Measurements from ENCODE around the gene ZFAND2A.
"Not testable (repeated sequence)": the region's sequence is repeated elsewhere in the genome, so short reads cannot be mapped to it uniquely, and the experiment has no call there.

The ZFAND2A gene

DNA sequence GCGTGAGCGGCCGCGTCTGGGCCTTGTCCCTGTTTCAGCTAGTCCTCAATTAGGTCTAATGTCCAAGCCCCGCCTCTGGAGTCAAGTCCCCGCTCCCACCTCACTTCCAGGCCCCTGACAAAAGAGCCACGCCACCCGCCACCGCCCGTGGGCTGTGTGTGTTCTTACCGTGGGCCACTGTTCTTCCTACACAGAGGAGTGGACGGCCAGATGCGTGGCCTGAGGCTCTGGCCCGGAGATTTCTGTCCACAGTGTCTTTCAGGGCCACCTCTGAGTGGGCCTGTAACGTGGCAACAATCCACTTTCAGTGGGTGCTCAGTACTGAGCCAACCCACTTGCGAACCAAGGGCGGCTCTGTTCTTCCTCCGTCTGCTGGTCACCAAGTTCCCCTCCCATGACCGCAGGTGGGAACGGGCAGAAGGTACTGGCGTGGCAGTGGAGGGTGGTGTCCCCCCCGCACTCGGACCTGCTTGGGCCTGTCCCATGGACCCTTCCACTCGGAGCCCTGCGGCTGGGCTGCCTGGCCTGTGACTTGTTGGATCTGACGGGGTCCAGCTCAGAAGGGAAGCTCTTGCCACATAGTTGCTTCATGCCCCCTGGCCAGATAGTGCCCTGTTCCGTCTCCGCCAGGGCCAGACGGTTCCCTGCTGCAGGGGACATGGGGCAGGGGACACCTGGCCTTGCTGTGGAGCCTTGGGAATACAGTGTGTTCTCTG, 15.0 kb upstream of the ZFAND2A start:
- no peak for DNase-seq

DNA sequence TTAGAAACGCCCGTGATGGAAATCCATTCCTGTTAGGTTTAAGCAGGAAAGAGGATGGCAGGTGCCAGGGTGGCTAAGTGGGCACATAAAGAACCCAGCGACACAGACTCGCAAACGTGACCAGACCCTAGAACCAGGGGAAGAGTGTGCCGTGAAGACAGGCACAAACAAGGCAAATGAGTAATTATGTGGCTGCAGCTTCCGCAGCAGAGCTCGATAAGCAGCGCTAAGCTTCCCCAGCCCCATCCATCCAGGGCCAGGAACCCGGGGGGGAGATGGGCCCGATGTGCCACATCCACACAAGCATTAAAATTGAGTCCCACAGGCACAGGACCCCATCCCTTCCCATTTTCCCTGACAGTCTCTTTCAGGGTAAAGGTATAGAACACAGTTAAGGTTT, 14.0 kb upstream of the ZFAND2A start:
- DNase-seq, result no peak

DNA sequence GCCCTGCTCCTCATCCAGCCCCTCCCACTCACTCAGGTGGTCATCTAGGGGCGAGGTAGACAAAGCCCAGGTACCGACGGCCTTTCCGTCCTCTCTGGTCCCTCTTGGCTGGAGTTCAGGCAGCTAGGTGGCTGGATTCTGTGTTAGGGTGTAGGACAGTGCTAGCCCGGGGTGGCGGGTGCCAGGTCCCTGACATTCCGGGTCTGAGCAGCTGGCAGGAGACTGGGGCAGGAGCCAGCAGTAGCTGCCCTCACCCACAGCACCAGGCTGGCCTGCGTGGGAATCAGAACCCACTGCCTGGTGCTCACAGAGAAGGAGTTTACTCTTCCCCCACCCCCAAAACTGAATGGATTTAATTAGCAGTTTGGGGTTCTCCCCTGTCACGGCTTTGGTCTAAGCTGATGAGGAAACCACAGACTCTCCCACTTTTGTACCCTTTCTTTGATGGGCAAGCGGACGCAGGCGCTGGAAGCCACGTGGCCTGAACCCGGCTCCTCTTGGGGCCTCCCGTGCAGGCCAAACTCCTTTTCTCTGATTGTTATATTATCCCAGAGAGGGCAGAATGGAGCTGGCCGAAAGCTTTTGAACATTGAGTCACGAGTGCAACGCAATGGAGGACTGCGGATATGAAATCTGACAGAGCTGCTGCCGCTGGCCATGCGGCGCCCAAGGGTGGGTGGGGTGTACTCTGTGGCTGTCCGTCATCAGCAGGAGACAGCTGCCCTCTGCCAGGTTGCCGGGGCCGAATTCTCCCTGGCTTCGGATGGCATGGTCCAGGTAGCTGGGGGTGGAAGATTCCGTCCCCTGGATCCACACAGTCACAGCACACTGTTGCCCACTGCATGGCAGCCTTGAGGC, 12.9 kb upstream of the ZFAND2A start:
- DNase-seq, result no peak

DNA sequence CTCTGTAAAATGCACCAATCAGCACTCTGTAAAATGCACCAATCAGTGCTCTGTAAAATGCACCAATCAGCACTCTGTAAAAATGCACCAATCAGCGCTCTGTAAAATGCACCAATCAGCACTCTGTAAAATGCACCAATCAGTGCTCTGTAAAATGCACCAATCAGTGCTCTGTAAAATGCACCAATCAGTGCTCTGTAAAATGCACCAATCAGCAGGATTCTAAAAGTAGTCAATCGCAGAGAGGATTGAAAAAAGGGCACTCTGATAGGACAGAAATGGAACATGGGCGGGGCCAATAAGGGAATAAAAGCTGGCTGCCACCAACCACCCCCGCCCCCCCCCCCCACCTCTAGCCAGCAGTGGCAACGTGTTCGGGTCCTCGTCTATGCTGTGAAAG, 11.5 kb upstream of the ZFAND2A start:
- not testable (repeated sequence) for DNase-seq

DNA sequence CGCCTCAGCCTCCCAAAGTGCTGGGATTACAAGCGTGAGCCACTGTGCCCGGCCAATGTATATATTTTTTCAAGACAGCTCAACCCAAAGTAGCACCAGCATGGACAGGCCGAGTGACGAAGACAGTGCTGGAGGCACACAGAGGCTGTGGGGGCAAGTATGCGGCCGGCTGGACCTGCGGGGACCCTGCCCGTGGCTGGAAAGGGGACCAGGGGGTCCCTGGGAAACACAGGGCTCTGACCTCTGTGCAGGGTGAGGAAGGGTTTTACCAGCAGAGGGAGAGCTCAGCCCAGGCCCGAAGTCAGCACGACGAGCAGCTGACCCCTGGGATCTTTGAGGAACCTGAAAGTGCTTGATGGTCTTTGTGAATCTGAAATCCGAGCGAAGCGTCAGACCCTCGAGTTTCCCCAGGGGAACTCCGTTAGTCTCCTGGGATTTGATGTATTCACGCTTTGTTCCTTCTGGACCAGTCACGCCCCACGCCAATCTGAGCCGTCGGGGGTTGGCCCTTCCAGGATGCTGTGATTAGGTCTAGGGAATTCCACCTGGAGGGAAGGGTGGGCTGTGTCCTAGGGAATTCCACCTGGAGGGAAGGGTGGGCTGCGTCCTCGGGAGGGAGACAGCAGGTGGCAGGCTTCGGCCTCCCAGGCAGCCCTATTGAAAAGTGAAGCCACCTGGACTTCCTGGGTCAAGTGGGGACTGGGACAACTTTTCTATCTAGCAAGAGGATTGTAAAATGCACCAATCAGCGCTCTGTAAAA, 10.9 kb upstream of the ZFAND2A start:
- DNase-seq, result no peak

DNA sequence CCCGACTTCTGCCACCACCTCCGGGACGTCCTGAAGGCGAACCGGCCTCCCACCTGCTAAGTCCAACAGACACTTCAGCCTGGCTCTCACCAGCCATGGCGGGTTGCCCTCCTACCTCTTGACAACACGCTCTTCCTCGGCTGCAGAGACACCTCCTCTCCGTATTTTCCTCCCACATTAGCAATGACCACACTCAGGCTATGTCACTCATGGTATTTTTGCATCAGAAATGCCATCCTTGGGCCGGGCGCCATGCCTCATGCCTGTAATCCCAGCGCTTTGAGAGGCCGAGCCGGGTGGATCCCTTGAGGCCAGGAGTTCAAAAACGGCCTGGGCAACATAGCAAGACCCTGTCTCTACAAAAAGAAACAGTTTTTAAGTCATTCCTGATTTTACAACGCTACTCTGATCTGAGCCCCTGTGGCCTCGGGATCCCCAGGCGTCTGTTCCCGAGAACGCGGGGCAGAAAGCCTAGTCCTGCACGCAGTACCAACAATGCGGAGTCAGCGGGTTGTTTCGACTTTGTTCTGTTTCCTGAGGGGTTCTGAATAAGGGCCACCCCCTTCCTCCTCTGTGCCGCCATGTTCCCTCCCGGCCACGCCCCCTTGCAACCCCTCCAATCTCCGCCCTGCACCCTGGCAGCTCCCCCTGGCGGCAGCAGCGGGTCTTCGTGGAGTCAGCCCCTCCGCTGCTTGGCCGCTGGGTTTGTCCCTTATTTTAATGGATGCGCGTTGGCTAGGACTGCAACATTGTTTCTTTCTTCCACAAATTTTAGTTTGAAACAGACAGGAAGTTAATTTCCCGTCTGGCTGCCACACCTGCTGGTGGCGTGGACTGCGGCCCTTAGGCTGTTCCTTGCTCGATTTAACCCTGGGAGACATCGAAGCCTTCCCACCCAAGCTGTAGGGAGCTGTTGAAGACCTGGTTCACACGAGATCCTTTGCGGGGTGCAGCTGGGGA, 9.7 kb upstream of the ZFAND2A start:
- DNase-seq, result peak; percentile 84 to 87

DNA sequence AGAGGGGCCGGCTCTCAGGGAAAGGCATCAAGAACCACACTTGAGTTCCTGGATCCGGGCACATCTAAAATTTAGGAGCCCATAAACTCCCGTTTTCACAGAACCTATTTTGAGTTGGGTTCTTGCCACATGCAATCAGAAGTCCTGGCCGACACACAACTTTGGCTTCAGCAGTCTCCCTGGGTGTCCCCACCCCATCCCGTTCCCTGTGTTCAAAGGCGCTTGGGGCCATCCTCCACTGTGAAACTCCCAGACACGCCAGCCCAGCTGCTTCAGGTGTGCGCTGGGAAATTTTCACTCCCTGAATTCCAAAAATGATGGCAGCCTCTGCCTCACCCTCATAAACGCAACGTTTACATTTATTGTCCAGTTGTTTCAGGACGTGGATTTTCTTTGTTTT, 8.4 kb upstream of the ZFAND2A start:
- no peak for DNase-seq

DNA sequence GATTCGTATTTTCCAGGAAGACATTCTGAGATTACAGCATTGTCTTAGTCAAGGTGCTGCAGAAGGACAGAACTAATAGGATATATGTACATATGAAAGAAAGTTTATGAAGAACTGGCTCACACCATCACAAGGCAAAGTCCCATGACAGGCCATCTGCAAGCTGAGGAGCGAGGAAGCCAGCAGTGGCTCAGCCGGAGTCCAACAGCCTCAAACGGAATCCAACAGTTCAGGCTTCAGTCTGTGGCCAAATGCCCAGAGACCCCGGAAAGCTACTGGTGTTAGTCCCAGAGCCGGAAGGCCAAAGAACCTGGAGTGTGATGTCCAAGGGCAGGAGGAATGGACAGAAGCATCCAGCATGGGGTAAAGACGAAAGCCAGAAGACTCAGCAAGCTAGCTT, 4.4 kb upstream of the ZFAND2A start:
- no peak for DNase-seq

DNA sequence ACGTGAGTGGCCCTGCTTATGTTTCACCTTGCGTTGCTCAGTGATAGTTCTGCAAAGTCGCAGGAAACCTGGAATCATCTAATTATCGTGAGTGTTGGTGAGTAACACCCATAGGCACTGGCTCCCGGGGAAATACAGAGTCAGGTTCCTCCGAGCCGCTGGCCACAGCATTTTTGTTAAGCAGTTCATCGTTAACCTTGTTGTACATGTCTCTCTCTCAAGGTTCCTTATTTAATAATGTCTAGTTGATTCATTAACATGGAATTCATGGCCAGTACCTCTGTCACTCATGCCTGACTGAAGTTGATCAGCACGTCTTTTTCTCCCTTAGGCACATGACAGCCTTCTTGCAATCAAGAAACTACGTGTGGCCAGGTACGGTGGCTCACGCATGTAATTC, 3.1 kb upstream of the ZFAND2A start:
- DNase-seq, result no peak

DNA sequence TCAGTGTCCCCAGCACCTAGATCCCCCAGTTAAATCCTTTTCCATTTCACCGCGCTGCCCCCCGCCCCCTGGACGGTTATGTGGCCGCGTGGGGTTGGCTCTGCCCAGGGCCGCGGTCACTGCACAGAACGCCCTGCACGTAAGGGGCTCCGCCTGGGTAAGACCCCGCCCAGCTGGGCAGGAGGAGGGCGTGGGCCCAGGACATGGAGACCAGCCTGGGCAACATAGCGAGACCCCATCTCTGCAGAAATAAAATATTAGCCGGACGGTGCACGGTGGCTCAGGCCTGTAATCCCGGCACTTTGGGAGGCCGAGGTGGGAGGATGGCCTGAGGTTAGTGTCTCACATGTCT, 650 bp upstream of the ZFAND2A start:
- DNase-seq, result no peak

DNA sequence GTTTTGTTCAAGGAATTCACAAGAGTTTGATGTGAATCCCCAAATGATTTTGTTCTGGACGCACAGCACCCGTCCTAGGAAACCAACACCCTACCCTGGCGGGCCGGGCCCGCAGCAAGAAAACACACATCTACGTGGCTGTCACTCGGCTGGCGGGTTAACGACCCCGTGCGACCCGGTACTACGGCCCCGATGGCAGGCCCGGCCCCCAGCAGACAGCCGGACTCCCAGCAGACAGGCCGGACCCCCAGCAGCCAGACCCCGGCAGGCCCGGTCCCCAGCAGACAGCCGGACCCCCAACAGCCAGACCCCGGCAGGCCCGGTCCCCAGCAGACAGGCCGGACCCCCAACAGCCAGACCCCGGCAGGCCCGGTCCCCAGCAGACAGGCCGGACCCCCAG, 765 bp downstream of the ZFAND2A start:
- DNase-seq, result not testable (repeated sequence)

DNA sequence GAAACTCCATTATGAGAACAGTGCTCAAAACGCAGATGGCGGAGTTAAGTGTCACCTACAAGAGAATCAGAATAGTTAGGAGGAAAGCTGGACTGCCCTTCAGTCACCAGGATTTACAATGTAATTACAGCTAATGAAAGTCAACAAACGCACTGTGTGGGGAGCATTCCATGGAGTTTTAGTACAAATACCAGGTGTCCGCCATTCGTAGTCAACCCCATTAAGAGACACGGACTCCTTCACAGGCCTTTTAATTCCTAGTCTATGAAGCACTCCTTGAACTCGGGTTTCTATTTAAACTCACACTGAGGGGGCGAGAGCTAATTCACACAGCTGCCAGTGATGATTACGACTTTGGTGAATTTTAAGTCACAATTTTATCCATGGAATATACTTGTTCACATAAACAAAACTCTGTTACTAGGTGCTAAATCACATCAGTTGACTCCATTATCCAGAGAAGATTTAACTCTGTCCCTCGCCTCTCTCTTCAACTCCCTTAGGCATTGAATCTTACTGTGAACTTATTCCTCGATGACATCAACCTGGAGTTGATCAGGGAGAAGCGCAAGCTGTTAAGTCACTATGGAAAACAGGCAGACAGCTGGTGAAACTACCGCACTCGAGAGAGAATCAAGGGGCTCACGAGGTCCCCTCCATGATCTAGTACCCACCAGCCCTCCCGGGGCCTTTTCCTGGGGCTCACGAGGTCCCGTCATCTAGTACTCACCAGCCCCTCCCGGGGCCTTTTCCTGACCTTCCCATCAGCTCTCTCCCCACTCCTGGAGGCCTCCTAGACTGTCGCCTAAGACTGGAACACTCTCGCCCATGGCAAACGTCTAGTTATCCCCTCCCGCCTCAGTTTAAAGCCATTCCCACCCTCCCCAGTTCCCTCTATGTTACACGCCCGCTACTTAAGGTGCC, 1.5 kb downstream of the ZFAND2A start:
- no peak for DNase-seq

DNA sequence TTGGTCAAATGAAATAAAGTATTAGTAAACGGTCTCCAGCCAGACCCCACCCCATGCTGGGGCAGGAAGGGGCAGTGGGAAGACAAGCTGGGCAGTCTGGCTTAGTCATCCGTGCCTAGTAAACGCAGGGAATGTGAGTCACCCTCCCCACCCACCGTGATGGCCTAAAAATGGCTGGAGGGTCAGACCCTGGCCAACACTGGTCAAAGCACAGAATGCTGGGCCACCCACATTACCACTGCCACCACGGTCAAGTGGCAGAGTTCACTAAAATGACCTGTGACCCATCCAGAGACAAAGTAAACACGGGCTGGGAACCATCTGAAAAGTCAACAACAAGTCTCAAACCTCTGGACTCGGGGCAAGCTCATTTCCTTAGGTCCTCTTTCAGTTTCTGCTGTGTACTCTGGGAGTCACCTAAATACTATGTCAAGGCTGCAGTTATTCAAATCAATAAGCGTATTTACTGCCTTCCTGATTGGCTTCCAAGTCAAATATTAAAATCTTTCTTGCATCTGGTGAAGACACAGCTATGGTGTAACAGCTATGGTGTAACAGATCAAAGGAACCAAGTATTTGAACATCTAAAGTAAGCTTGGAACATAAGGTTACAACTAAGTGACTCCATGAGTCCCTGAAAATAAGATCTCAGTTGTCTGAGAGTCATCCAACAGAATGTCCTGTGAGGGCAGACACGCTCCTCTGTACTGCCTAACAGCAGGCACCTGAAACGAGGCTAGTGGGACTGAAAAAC, 3.0 kb downstream of the ZFAND2A start:
- no peak for DNase-seq

DNA sequence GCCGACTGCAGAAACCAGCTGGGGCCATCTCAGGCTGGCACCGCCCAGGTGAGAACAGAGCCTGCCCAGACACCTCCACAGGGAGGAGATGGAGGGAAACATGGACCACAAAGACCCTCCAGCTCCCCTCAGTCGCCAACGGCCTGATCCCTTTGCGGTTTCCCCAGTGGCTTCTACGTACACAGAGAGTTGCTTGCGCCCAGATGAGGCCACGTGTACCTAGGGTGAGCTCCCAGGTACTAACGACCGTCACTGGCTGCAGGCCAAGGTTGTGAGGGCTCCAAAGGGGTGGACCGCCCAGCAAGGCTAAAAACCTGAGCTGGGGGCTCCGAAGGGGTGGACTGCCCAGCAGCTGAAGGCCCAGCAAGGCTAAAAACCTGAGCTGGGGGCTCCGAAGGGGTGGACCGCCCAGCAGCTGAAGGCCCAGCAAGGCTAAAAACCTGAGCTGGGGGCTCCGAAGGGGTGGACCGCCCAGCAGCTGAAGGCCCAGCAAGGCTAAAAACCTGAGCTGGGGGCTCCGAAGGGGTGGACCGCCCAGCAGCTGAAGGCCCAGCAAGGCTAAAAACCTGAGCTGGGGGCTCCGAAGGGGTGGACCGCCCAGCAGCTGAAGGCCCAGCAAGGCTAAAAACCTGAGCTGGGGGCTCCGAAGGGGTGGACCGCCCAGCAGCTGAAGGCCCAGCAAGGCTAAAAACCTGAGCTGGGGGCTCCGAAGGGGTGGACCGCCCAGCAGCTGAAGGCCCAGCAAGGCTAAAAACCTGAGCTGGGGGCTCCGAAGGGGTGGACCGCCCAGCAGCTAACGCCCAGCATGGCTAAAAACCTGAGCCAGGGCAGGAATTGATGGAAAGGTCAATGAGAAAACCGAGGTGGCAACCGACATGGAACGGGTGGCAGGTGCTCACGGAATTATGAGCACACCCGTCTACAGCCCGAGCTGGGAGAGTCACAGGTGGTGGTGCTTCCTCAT, 3.9 kb downstream of the ZFAND2A start:
- not testable (repeated sequence) for DNase-seq

DNA sequence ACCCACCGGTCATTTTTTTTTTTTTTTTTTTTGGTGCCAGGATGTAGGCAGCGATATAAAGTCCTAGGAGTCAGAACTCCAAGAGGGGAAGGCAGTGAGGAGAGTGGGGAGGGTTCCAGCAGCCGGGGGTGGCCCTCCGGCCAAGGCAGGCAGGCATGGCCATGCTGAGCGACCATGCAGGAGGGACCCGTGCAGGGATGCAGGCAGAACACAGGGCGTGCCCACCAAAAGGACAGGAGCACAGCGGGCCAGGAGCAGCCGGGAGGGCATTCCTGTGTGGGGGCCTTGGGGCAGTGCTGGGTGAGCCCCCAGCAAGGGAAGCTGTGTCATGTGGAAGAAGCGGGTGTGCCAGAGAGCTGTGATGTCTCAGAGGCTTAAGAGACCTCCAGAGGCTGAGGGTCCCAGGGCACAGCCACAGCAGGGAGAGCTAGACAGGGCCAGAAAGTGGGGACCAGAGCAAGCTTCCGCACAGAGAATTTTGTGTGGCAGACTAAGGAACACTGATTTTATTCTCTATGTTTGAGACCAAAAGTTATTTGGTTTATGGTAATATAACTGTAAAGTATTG, 5.7 kb downstream of the ZFAND2A start:
- no peak for DNase-seq

DNA sequence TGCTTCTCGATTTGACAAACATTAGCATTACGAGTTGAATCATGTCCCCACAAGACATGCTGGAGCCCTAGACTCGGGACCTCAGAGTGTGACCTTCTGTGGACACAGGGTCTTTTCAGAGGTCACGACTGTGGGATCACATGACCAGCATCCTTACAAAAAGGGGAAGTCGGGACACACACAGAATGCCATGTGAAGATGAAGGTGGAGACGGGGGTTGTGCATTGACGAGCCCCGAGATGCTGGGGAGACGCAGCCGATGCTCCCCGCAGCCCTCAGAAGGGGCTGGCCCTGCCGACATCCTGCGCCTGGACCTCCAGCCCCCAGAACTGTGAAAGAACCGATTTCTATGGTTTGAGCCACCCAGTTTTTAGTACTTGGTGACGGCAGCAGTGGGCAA, 7.5 kb downstream of the ZFAND2A start:
- DNase-seq, result no peak

DNA sequence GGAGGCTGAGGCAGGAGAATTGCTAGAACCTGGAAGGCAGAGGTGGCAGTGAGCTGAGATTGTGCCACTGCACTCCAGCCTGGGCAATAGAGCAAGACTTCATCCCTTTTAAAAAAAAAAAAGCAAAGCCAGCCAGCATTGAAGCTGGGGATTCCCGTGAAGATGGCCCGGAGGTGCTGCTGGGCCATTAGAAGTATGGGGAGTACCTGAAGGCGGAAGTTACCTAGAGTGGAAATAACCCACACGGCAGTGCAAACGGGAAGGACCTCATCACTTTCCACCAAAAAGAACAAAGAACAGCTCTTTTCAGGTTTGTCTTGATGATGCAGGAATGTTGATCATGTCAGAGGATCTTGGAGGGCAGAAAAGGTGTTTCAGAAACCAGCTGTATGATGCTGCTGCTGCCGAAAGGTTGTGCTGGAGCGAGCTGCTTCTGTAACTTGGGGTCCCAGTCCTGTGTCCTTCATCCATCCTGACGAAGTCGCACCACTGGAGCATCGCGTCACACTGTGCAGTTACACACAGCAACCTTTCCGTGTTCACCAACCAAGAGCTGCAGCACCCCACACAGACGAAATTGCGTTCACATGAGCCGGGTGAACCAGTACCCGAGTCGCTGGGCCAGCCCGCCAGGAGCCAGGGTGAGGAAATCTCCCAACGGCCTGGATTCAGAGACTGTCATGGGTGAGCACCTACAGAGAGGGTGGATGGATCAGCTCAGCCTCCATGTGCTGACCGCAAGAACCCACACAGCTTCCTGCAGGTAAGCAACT, 8.2 kb downstream of the ZFAND2A start:
- no peak for DNase-seq

DNA sequence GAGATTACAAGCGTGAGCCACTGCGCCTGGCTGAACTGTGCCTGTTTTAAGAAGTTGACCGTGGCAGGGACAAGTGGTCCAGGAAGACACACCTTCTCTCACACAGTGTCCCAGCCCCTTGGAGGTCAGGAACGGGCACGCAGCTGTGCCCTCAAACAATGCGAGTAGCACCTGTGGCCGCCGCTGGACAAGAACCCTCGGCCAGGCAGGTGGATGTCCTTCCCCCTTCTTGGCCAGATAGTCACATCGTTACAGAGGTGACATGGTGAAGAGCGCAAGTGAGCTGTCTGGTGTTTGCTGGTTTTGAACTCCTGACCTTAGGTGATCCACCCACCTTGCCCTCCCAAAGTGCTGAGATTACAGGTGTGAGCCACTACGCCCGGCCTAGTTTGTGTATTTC, 8.8 kb downstream of the ZFAND2A start:
- DNase-seq, result no peak
